SK-MEL-5 (cell line): Measurements from ENCODE around the gene HAAO. TPM values are rescaled to one million over a fixed set of nuclear protein-coding genes. Genes with fewer than 3 reads are reported as not detected.
"Not testable (repeated sequence)": the region's sequence is repeated elsewhere in the genome, so short reads cannot be mapped to it uniquely, and the experiment has no call there.

Source experiments
- DNase-seq: peaks from one replicate; pipeline ENCODE4 v3.0.0-alpha.2; 2016; ENCODE audit warnings: low read depth, low spot score
- in situ Hi-C: cut with HindIII; loops from 2 replicates; pipeline ENCODE4 v1.10.0; 2016; ENCODE audit warnings: low sequenced_read_pairs, high pct_unique_total_duplicates, low pct_unique_long_range_greater_than_20kb
- total RNA-seq: library from RNA; depleted of rRNA; stranded (reverse); fragments of >200 nt; shearing (Covaris generic); gene quantifications from 2 replicates; pipeline ENCODE4 v1.2.3, GENCODE V29; 2014; rRNA removed

Gene HAAO
- total RNA-seq, 1 experiment from 2014 or later: not detected

DNA sequence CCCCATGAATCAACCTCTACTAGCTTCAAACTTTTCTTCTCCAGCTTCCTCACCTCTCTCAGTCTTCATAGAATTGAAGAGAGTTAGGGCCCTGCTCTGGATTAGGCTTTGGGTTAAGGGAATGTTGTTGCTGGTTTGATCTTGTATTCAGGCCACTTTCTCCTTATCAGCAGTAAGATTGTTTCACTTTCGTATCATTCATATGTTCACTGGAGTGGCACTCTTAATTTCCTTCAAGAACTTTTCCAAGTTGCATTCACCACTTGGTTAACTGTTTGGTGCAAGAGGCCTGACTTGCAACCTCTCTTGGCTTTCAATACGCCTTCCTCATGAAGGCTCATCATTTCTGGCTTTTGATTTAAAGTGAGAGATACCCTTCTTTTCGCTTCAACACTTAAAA lies 51.2 kb downstream of the HAAO start:
- in situ Hi-C loops: no loop called here
- no peak for DNase-seq

DNA sequence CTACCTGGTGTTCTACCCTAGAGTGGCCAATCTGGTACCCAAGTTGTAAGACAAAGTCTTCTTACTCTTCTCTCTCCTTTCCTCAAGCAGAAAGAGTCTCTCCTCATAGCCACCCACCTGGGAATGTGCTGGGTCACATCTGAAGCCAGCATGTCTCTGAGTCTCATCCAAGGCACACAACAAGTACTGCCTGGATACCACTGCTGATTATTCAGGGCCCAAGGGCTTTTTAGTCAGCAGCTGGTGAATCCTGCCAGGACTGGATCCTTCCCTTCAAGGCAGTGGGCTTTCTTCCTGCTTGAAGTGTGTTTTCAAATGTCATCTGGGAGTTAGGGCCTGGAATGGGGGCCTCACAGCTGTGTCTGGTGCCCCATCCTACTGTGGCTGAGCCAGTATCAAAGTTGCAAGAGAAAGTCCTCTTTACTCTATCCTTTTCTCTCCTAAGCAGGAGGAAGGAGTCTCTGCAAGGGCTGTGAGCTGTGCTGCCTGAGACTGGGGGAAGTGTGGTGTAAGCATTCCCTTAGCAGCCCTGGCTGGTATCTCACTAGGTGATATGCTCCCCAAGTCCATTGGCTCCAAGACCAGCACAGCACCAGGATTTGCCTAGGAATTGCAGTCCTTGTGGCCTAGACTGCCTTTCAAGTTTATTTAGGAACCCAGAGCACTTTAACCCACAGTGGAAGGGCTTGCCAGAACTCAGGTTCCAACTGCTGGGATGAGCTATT lies 55.6 kb downstream of the HAAO start:
- DNase-seq: no peak
- in situ Hi-C loops: no loop called here

DNA sequence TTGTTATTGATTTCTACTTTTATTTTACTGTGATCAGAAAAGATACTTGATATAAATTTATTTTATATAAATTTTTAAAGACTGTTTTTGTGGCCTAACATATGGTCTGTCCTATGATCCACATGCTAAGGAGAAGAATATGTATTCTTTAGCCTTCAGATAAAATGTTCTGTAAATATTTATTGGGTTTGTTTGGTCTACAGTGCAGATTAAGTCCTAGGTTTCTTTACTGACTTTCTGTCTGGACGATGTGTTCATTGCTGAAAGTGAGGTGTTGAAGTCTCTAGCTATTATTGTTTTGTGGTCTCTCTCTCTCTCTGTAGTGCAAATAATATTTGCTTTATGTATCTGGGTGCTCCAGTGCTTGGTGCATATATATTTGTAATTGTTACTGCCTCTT lies 58.5 kb downstream of the HAAO start:
- in situ Hi-C loops: no loop called here

DNA sequence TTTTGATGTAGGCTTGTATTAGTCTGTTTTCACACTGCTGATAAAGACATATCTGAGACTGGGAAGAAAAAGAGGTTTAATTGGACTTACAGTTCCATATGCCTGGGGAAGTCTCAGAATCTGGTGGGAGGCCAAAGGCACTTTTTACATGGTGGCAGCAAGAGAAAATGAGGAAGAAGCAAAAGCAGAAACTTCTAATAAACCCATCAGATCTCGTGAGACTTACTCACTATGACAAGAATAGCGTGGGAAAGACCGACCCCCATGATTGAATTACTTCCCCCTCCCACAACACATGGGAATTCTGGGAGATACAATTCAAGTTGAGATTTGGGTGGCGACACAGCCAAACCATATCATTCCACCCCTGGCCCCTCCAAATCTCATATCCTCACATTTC lies 61.1 kb downstream of the HAAO start:
- in situ Hi-C loops, DNase-seq: not testable (repeated sequence)

More for the DNA sequence above, 58.5 kb downstream of the HAAO start:
- DNase-seq: no peak

DNA sequence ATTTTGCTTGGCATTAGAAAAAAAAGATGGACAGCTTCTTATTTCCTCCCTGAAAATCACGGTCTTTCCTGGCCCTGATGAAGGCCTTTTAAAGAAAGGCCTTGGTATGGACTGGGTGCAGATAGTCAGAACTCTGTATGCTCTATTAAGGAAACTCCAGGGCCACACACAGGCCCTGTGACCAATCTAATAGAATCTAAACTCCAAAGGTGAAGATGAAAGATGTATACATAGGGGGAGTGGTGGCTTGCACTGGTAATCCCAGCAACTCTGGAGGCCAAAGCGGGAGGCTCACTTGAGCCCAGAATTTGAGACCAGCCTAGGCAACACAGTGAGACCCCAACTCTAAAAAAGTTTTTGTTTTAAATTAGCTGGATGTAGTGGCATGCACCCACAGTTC lies 65.7 kb downstream of the HAAO start:
- no peak for DNase-seq
- in situ Hi-C loops: no loop called here

DNA sequence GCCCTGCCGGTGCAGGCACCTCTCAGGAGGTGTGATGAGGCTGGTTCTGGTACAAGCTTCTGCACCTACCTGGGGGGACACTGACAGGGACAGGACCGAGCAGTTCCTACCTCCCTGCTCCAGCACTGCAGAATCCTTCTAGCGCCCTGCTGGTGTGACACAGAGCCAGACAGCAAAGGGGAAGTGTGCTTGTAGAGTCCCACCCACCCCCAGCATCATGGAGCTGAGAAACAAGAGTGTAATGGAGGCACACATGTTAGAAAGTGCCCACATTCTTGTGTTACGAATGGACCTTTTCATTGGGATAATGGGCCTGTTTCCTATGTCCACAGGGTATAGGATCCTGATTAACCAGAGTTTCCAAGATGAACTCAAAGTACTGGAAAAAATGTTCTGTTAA lies 66.7 kb downstream of the HAAO start:
- in situ Hi-C loops: no loop called here
- no peak for DNase-seq

DNA sequence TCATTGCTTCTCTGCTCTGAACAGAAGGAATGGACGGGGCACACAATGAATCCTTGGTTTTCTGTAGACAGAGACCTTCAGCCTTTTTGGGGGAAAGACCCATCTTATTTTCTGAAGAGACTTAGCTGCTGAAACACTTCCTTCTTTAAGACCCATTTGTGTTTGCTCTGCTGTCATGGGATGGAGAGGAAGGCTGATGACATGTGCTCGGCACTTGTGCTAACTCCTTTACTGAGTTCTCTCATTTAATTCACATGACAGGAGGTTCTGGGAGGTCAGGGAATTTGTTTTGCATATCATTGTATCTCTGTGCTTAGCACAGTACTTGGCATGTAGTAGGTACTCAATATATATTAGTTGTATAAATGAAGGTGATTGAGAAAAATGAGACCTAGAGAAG lies 67.5 kb downstream of the HAAO start:
- no peak for DNase-seq
- in situ Hi-C loops: no loop called here

DNA sequence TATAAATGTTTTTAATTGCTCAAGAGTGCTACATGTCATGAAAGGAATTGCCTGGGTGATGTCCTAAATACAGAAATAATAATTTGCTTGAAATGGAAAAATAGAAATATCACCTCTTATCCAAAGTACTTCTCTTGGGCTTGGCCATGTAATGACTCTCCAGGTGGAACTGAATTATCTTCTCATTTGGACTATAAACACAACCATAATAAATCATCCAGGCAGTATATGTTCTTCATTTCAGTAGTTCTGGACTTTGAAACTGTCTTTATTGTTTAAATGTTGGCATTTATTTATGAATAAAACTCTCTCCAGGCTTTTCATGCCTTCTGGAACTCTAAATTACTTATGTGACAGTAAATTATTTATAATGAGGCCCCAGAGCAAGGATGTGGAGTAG lies 68.9 kb downstream of the HAAO start:
- DNase-seq: no peak
- in situ Hi-C loops: no loop called here

DNA sequence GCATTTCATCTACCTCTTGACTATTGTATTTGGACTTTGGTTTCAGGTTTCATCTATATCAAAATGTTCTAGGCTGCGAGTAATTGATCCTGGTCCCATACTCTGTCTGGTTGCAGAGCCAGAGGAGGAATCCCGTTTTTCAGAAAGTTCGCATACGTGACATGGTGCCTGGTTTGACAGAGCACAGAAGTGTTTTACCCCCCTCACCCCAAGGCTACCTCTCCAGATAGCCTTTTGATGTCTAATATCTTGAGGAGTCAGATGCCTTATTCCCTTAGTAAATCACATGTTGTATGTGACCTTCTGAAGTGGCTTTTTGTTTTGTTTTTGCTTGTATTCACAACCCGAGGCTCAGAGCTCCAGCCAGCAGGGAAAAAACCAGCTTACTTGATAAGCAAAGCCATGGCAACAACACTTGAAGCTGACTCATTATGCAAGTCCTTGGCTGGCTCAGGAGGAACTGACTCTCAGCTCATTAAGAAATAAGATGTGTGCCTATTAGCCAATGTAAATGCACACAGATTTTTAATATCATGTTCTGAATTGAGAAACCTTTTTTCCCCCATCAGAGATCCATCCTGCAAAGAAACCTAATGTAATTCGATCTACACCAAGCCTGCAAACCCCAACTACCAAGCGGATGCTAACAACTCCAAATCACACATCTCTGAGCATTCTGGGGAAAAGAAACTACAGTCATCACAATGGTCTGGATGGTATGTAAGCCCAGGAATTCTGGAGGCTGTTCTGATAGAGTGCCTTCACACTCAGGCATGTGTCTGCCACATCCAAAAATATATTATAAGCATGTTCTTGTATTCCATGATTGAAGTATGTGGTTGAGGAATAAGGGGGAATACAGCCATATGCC lies 69.8 kb downstream of the HAAO start:
- in situ Hi-C loops: no loop called here
- peak; percentile 68 for DNase-seq

DNA sequence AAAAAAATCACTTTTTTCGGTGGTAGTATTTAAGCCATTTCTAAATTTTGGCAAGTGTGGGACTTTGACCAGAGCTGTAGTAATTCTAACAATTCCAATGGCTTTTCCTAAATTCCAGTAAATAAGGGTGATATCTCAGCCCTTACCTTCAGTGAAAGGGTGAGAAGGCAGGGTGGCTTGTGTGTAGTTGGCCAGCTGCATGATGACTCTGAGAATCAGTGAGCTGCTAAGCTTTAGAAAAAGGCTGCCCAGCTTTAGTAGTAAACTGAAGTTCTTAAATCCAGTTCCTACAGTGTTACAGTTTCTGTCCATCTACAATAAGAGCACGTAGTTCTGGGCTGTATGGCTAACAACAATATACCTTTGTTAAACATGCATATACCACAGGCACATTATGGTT lies 70.5 kb downstream of the HAAO start:
- in situ Hi-C loops: no loop called here

More for the DNA sequence above, 70.5 kb downstream of the HAAO start:
- DNase-seq: peak; percentile 7

Other genes with a start within 250 kb of the HAAO start
- 38.9 and 40.3 TPM in 2 replicates for gene MTA3, start 224.0 kb downstream of the HAAO start, total RNA-seq
- gene OXER1, start 28.4 kb downstream of the HAAO start, total RNA-seq: not detected in 2 replicates